NCI-H146 (cell line): ENCODE data around the gene GALNTL6.

ENCODE experiments used
- DNase-seq: peaks from one replicate; lab custom pipeline; 2025; lab: John Stamatoyannopoulos, UW

The GALNTL6 gene

GRCh38 chr4:171889681-171890080, 76.5 kb downstream of the GALNTL6 start:
- no peak for DNase-seq

DNA sequence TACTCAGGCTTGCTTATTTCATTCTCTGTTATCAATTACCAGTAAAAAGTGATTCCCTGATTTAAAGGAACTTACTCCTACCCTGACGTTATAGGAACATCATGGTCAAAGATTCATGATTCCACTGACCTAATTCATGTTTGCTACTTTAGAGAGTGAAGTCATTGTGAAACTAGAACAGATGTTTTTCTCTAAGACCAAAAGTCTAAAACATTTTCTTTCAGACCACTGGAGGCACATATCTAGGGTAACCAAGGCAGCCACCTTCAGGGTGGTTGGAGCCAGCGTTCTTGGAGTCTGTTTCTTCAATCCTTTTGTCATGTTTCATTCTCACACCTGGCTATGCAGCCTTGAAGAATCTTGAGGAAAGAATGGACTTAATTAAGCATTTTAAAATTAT, 77.8 kb downstream of the GALNTL6 start:
- DNase-seq, result no peak

DNA sequence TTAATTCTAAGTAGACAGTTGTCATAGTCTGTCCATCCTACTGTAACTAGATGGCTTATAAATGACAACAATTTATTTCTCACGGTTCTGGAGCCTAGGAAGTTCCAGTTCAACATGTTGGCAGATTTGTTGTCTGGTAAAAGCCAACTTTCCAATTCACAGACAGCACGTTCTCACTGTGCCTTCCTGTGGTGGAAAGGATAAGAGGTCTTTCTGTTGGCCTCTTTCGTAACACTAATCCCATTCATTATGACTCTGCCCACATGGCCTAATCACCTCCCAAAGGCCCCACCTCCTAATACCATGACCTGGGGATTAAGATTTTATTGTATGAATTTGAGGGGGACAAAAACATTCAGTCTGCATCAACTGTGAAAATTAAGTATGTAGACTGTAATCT, 83.2 kb downstream of the GALNTL6 start:
- DNase-seq, result no peak

GRCh38 chr4:171919314-171919713, 106.1 kb downstream of the GALNTL6 start:
- DNase-seq, result no peak

- DNase-seq, result no peak
These were observed 107.7 kb downstream of the GALNTL6 start for GRCh38 chr4:171920901-171921300.

GRCh38 chr4:171924746-171925376, 111.7 kb downstream of the GALNTL6 start:
- DNase-seq, result peak; percentile 92

DNA sequence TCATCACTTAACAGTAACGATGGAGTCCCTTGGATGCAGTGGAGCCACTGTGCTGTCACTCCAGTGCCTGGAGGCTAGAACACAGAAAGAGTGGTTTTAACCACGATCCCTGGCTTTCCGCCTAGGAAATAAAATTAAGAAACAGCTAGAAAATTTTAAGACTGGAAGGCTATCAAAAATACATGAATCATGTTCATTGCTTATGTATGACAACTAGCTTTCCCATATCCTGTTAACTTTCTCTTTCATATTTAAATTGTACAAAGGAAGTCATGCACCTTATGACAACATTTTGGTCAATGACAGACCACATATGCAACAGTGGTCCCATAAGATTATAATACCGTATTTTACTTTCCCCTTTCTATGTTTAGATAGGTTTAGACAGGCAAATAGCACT, 115.1 kb downstream of the GALNTL6 start:
- DNase-seq, result no peak

GRCh38 chr4:171929477-171929876, 116.3 kb downstream of the GALNTL6 start:
- DNase-seq, result no peak

GRCh38 chr4:171929907-171930306, 116.7 kb downstream of the GALNTL6 start:
- DNase-seq, result no peak

DNA sequence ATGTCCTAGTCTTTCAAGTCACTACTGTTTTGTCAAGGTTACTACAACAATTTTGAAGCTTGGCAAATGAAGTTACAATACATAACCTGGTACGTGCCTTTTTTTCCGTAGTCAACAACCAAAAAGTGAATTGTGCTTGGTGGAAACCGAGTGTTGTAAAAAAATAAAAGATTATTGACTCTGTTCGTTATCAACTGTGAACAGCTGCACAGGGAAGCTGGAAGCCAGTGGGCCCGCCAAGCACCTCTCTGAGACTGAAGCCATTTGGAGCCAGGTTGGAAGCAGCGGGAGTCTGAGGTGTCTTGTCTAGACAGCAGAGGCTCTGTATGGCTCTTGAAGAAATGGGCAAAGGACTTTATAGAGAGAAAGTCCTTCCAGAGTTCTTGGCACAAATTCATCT, 119.0 kb downstream of the GALNTL6 start:
- DNase-seq, result no peak

DNA sequence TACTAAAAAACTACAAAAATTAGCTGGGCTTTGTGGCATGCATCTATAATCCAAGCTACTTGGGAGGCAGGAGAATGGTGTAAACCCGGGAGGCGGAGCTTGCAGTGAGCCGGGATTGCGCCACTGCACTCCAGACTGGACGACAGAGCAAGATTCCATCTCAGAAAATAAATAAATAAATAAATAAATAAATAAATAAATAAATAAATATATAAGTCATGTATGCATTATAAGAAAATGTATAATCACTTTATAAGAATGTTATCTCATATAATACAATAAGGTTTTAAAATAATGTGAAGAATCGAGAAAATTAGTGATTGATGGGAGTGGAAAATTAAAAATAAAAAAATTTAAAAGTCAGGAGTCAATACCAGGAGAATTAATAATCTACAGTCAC, 127.5 kb downstream of the GALNTL6 start:
- no peak for DNase-seq

DNA sequence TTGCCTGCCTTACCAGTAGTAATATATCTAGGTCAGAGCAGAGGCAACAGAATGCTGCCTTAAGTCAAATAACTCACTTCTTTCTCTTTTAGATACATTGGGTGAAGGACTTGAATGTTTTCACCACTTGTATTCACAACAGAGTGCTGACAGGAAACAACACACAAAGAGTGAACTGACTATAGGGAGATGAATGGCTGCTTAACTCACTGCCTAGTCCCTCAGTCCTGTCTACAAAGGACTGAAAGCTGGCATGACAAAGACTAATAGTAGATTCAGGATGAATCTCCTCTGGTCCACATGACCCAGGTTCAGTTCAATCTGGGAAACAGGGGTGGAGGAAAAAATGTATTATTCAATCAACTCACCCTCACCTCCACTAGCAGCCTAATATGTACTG, 134.2 kb downstream of the GALNTL6 start:
- no peak for DNase-seq

DNA sequence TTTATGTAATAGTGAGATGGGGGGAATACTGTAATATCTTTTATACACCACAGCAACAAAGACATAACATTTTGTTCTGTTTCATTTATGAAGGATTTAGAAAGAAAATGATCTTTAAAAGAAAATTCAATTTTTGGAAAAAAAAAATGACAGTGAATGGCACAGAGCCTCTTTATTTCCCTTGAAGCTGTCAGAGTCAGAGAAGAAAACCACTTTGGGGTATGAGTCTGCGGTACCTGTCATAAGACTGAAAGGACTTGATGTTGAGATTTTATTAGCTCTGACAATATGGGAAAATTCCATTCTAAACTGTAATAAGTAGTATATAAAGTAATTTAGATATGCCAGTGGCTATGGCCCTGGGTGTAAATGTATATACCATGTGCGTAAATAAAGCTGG, 134.8 kb downstream of the GALNTL6 start:
- no peak for DNase-seq

GRCh38 chr4:171954650-171955049, 141.4 kb downstream of the GALNTL6 start:
- DNase-seq, result no peak

DNA sequence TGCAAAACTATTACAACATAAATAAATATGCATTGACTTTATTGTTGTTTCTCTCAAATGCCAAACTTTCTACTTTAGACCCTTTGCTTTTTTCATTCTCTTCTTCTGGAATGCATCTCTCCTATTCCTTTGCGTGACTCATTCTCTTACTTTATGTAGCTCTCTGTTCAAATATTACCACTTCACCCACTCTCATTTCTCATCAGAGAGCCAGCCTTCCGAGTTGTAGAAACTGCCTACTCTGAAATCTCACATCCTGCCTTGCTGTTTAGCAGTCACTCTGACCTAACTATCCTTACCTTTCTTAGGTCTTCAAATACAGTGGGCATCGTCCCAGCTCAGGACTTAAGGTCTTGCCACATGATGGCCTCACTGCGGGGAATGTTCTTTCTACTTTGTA, 143.5 kb downstream of the GALNTL6 start:
- DNase-seq, result no peak

GRCh38 chr4:171962110-171962509, 148.9 kb downstream of the GALNTL6 start:
- DNase-seq, result no peak

- DNase-seq, result no peak
These were observed 153.2 kb downstream of the GALNTL6 start for GRCh38 chr4:171966356-171966755.

GRCh38 chr4:171978216-171978615, 165.0 kb downstream of the GALNTL6 start:
- DNase-seq, result no peak

- no peak for DNase-seq
These were observed 166.3 kb downstream of the GALNTL6 start for GRCh38 chr4:171979461-171979860.

DNA sequence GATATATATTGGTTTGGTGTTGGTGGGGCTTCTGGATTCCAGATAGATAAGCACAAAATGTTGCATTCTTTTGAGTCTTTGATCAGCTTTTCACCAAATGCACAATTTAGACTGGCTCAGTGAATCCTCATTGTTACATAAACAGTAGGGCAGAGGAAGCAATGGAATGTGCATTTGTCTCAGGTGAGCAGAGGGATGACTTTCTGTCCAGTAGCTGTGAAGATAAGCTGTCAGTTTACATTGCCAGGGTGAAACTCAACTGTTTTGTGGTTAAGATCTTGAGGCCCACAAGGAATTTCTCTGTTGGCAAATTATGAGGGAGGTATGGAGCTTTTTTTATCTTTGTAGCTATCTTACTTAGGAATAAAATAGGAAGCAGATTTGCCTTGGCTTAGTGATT, 168.0 kb downstream of the GALNTL6 start:
- DNase-seq, result no peak

DNA sequence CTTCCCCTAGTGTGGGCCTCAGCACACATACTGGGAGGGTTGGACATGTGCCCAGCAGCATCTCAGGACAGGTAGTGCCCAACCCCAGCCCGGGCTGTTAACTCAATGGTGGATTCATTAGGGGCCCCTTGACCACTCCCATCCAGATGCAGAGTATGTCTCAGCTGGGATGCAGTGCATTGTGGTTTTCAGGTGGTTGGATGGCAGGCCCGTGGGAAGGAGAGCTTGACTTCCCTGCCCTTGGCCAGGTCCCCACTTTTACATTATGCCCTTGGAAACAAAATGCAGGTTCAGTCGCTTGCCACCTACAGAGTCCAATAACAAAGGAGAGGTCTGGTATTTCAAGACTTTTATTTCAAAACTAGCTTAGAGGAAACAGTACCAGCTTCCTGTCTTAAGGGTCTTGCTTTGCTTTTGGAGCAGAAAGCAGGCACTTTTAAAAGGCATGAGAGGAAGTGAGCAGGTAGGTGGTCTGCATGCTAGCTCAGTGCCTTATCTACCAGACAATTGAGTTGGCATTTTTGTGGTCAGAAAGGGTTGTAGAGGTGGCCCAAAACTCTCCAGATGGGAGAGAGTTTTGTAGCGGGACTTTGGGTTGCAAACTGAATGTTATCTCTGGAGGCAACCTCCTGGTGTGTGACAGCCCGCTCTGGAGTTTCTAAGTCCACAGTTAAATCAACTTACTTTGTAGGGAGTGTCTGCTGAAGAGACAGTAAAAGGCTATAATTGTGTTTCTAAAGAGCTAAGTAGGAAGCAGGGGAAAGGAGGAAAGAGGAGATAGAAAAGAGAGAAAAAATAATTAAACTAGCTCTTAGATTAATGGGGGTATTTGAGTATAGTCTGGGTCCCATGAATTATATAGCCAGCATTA, 171.0 kb downstream of the GALNTL6 start:
- no peak for DNase-seq

- no peak for DNase-seq
These were observed 171.9 kb downstream of the GALNTL6 start for GRCh38 chr4:171985129-171985528.

DNA sequence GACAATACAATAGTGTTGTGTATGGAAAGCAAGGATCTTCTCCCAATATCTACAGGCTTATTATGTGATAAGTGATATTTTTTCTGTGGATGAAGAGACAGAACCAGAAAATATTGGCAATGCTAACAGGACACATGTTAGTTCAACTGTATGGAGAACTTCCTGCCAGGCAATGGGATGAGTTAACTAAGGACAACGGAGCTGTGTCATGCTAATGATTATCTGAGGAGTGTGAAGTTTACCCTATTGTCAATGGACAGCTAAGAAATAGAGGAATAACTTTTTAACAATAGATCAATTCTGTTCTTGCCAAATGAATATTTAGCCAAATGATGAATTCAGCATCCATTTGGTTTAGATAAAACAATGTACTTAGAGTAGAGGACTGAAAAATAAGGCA, 180.0 kb downstream of the GALNTL6 start:
- no peak for DNase-seq

GRCh38 chr4:172007889-172008288, 194.7 kb downstream of the GALNTL6 start:
- no peak for DNase-seq
